Tibial artery (tissue), 4 donors: ENCODE results near the gene MPST.
A peak's percentile ranks its signal among the peaks of the same experiment; 100 is the strongest.

ENCODE experiments used
- DNase-seq, 2 donors: peaks; one replicate each; pipeline ENCODE4 v3.0.0-alpha.2; 2019
- H3K27ac ChIP-seq, 2 donors: fragments of 200-600 bp; sonication (generic) in 1 of 2; 1 replicate in 1 of 2; 2 replicates in 1 of 2; pipeline ENCODE4 v1.5.1; 2018 to 2019; ENCODE audit warnings: mild to moderate bottlenecking in 1 of 2
- H3K27me3 ChIP-seq, 2 donors: fragments of 200-600 bp; sonication (generic) in 1 of 2; one replicate each; pipeline versions ENCODE4 v1.5.1 to v1.6.0; 2016 to 2019
- H3K36me3 ChIP-seq, 3 donors: fragments of 200-600 bp; sonication (generic) in 2 of 3; one replicate each; pipeline ENCODE4 v1.5.1; 2016 to 2019; ENCODE audit warnings: mild to moderate bottlenecking in 2 of 3
- H3K4me1 ChIP-seq, 4 donors: fragments of 200-600 bp; sonication (generic) in 2 of 4; 1 replicate in 3 of 4; 2 replicates in 1 of 4; pipeline ENCODE4 v1.5.1; 2016 to 2019
- H3K4me3 ChIP-seq, 2 donors: fragments of 200-600 bp; sonication (generic) in 1 of 2; 1 replicate in 1 of 2; 2 replicates in 1 of 2; pipeline ENCODE4 v1.5.1; 2018 to 2019; ENCODE audit warnings: mild to moderate bottlenecking in 2 of 2
- H3K9me3 ChIP-seq, 3 donors: fragments of 200-600 bp; sonication (generic) in 1 of 3; one replicate each; pipeline ENCODE4 v1.5.1; 2016 to 2019
- CTCF ChIP-seq, 2 experiments: fragments of 200-600 bp in 1 of 2; fragments of 450-650 bp in 1 of 2; IDR thresholded peaks; one replicate each; pipeline ENCODE4 v1.5.1; 2017 to 2019; ENCODE audit warnings: antibody characterized with exemption in 2 of 2, mild to moderate bottlenecking in 1 of 2, moderate library complexity in 1 of 2
- intact Hi-C: fragments of 100-400 bp; cut with DNase I; formaldehyde crosslinking; loops from one replicate; pipeline ENCODE4 v1.15.0; 2023; ENCODE audit warnings: low total_unique reads

MPST gene

DNA sequence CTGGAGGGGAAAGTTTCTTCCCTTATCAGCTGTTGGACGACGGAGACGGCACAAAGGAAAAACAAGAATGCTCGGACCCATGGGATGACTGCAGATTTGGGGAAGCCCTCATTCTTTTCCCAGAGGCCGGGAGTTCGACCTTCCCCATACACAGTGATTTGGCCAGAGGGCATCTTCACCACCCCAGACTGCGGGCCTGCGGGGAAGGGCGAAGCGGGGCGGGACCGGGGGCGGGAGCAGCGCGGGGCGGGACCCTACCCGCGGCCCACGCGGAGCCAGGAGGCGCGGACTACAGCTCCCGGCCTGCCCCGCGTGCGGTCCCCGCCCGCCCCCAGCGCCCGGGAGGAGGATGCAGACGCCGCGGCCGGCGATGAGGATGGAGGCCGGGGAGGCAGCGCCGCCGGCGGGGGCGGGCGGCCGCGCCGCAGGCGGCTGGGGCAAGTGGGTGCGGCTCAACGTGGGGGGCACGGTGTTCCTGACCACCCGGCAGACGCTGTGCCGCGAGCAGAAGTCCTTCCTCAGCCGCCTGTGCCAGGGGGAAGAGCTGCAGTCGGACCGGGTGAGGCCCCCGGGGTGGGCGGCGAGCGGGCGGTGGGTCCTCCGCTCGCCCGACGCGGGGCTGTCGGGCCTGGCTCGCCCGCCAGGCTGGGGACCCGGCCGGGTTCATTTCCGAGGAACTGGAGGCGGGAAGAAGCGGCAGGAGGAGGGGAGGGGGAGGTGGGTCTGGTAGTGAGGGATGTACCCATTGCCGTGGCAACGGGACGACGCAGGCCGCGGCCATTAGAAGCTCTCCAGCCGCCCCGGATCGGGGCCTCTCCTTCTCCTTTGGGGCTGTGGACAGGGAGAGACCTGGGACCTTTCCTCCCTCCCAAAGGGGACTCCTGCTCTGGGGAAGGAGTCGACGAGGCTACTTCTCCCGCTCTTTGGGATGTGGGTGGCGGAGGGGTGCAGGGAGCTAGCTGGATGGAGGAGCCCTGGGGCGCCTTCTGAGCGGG is 32.1 kb downstream of the MPST start, which contains the start of gene KCTD17:
Gene KCTD17 (plus strand): TSS at position 352 of the 995 bp plus-strand sequence. CDS start 19 bp downstream, at position 371.
- Histone ChIP-seq H3K27ac (peak within 1 kb of the TSS; percentile 24 to 44), H3K9me3 (no peaks in the 10 kb centered on the region), H3K4me3 (peak within 1 kb of the TSS; percentile 65 to 93), H3K36me3 (peaks cover 0 to 32% (median 20%) of the 10 kb centered on the region in 3 donors), H3K27me3 (no peaks in the 10 kb centered on the region), H3K4me1 (peaks cover 0 to 23% (median 13%) of the 10 kb centered on the region in 4 donors)
- intact Hi-C loops: no loop called here
- TF ChIP-seq CTCF (IDR thresholded peaks at IDR 0.05): no peak
- peak; percentile 67 to 79 for DNase-seq

GRCh38 chr22:37052386-37053309 is 33.1 kb downstream of the MPST start:
- TF ChIP-seq CTCF (IDR thresholded peaks at IDR 0.05): no peak
- H3K27me3 ChIP-seq: no peaks in the 10 kb centered on the region
- no peak for DNase-seq
- peaks cover 0 to 23% (median 13%) of the 10 kb centered on the region in 4 donors for H3K4me1 ChIP-seq
- H3K36me3 ChIP-seq: peaks cover 7 to 42% (median 29%) of the 10 kb centered on the region in 3 donors
- H3K9me3 ChIP-seq: no peaks in the 10 kb centered on the region
- H3K27ac ChIP-seq: peak overlapping the region in 1 of 2 donors; percentile 24
- intact Hi-C loops: no loop called here
- H3K4me3 ChIP-seq: peak overlapping the region; percentile 65 to 93

DNA sequence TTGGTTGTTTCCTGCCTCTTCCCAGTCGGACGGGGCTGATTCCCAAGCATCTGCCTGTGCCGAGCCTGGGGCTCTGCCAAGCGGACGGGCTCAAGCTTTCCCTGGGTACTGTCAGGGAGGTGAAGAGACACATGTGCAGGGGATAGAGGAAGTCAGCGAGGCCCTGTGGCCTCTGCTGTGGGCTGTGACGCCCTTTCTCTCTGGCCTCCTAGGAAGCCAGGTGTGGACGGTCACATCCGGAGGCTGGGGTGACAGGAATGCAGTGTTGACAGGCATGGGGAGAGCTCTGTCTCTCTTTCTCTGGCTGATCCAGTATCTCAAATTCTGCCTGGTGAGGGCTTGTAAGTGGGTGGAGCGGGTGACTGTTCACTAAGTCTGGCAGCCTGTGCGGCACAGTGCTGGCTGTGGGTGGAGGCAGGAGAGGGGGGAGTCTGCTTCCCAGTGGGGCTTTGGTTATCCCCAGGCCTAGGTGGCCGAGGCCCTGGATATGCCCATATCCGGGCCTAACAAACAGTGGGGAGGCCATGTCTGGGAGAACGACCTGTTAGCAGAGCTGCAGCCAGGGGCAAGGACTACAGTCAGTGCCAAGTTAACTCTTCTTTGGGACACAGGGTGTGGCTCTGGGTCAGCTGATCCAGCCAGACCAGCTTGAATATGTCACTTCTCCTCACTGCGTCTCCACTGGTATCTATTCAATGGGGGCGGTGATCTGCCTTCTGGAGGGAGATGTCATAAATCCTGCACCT is 33.9 kb downstream of the MPST start:
- Histone ChIP-seq H3K27me3 (no peaks in the 10 kb centered on the region), H3K27ac (no peak overlapping the region), H3K4me1 (peaks cover 0 to 23% (median 13%) of the 10 kb centered on the region in 4 donors), H3K4me3 (no peak overlapping the region), H3K36me3 (peaks cover 9 to 50% (median 38%) of the 10 kb centered on the region in 3 donors), H3K9me3 (no peaks in the 10 kb centered on the region)
- TF ChIP-seq CTCF (IDR thresholded peaks at IDR 0.05): no peak
- no peak for DNase-seq
- intact Hi-C loops: no loop called here

DNA sequence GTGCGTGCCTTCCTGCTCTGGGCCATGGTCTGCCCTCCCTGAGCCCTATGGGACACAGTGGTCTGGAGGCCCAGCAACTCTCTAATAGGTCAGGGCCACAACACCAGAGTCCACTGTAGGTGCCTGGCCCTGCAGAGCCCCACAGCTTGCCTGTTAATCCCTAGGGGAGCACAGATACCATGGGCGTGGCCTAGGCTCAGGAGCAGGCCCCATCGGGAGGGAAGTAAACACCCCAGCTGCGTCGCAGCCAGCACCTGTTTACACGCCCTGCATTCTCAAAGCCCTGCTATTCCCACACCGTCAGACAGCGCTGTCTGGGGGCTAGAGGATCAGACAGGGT is 34.5 kb downstream of the MPST start:
- no peak for DNase-seq
- Histone ChIP-seq H3K4me1 (peaks cover 0 to 23% (median 13%) of the 10 kb centered on the region in 4 donors), H3K27ac (no peak overlapping the region), H3K36me3 (peaks cover 9 to 55% (median 42%) of the 10 kb centered on the region in 3 donors), H3K4me3 (no peak overlapping the region), H3K9me3 (no peaks in the 10 kb centered on the region), H3K27me3 (no peaks in the 10 kb centered on the region)
- intact Hi-C loops: no loop called here
- TF ChIP-seq CTCF (IDR thresholded peaks at IDR 0.05): no peak
